Measurements from ENCODE around the gene CYB561D1. TPM values are rescaled to one million over a fixed set of nuclear protein-coding genes. Genes with fewer than 3 reads are reported as not detected.

The CYB561D1 gene
- total and polyA plus RNA-seq, 9 of the 15 experiments (the other 6 are each of a cell fraction or from before 2014, with no cell fraction given) = 0.71 to 7.2 (median 3.5) TPM

- TF ChIP-seq, protein P1, sequence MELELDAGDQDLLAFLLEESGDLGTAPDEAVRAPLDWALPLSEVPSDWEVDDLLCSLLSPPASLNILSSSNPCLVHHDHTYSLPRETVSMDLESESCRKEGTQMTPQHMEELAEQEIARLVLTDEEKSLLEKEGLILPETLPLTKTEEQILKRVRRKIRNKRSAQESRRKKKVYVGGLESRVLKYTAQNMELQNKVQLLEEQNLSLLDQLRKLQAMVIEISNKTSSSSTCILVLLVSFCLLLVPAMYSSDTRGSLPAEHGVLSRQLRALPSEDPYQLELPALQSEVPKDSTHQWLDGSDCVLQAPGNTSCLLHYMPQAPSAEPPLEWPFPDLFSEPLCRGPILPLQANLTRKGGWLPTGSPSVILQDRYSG (tag; conservative IDR thresholded peaks at IDR 0.05; ENCODE audit: low read depth) = no peak
- TF ChIP-seq ZNF124 (CRISPR knock-in tag; IDR thresholded peaks at IDR 0.05) (no peak), ZBTB9 (CRISPR knock-in tag; IDR thresholded peaks at IDR 0.05) (peak; percentile 78), RBFOX2 (IDR thresholded peaks at IDR 0.05; ENCODE audit: low read depth, low read length) (peak; percentile 86), ARID1B (IDR thresholded peaks at IDR 0.05) (peak; percentile 76), PHTF2 (CRISPR knock-in tag; IDR thresholded peaks at IDR 0.05) (no peak), TRIM25 (IDR thresholded peaks at IDR 0.05; ENCODE audit: borderline replicate concordance) (peak; percentile 97; the same call in 1 of the 2 replicates), STAT6 (CRISPR knock-in tag; IDR thresholded peaks at IDR 0.05) (no peak; the same call in 1 of the 2 replicates)
- TF ChIP-seq, protein P2, sequence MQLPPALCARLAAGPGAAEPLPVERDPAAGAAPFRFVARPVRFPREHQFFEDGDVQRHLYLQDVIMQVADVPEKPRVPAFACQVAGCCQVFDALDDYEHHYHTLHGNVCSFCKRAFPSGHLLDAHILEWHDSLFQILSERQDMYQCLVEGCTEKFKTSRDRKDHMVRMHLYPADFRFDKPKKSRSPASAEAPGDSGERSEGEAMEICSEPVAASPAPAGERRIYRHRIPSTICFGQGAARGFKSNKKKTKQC (CRISPR knock-in tag; IDR thresholded peaks at IDR 0.05) = peak; percentile 94; the same call in 1 of the 2 replicates
- TF ChIP-seq, protein P3, sequence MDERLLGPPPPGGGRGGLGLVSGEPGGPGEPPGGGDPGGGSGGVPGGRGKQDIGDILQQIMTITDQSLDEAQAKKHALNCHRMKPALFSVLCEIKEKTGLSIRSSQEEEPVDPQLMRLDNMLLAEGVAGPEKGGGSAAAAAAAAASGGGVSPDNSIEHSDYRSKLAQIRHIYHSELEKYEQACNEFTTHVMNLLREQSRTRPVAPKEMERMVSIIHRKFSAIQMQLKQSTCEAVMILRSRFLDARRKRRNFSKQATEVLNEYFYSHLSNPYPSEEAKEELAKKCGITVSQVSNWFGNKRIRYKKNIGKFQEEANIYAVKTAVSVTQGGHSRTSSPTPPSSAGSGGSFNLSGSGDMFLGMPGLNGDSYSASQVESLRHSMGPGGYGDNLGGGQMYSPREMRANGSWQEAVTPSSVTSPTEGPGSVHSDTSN (CRISPR knock-in tag; IDR thresholded peaks at IDR 0.05; ENCODE audit: low read depth) = no peak
- TF ChIP-seq, protein P3 (tag; conservative IDR thresholded peaks at IDR 0.05; ENCODE audit: low read depth) = no peak
- TF ChIP-seq, protein P4, sequence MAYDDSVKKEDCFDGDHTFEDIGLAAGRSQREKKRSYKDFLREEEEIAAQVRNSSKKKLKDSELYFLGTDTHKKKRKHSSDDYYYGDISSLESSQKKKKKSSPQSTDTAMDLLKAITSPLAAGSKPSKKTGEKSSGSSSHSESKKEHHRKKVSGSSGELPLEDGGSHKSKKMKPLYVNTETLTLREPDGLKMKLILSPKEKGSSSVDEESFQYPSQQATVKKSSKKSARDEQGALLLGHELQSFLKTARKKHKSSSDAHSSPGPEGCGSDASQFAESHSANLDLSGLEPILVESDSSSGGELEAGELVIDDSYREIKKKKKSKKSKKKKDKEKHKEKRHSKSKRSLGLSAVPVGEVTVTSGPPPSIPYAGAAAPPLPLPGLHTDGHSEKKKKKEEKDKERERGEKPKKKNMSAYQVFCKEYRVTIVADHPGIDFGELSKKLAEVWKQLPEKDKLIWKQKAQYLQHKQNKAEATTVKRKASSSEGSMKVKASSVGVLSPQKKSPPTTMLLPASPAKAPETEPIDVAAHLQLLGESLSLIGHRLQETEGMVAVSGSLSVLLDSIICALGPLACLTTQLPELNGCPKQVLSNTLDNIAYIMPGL (CRISPR knock-in tag; IDR thresholded peaks at IDR 0.05) = peak; percentile 86
These were observed 10.0 kb upstream of the CYB561D1 start, which contains the start of gene ATXN7L2 (continued) for GRCh38 chr1:109483672-109484518.

Measured in K562 (cell line).